Fibroblast of the aortic adventitia (primary cell): ENCODE data around the gene PIM3. TPM values are rescaled to one million over a fixed set of nuclear protein-coding genes. Genes with fewer than 3 reads are reported as not detected.

Experiments
- DNase-seq: peaks from one replicate; pipeline ENCODE4 v3.0.0-alpha.2; 2010; ENCODE audit warnings: low read depth
- H3K4me3 ChIP-seq: 2 replicates; pipeline ENCODE4 v1.5.1; 2011; ENCODE audit warnings: low read depth, mild to moderate bottlenecking, control low read depth, low read length, moderate library complexity
- total RNA-seq: library from RNA; depleted of rRNA; stranded (reverse); fragments of >200 nt; gene quantifications from 2 replicates; pipeline ENCODE4 v1.2.3, GENCODE V29; 2012; ENCODE audit warnings: low replicate concordance
- TF ChIP-seq, protein P1 (sequence below): IDR thresholded peaks from 2 replicates; pipeline ENCODE4 v1.5.1; 2011; ENCODE audit warnings: mild to moderate bottlenecking, low read length, control low read depth, inconsistent platforms; ENCODE audit not compliant: insufficient read depth

The PIM3 gene
- total RNA-seq, 1 donor = 15.2 TPM

DNA sequence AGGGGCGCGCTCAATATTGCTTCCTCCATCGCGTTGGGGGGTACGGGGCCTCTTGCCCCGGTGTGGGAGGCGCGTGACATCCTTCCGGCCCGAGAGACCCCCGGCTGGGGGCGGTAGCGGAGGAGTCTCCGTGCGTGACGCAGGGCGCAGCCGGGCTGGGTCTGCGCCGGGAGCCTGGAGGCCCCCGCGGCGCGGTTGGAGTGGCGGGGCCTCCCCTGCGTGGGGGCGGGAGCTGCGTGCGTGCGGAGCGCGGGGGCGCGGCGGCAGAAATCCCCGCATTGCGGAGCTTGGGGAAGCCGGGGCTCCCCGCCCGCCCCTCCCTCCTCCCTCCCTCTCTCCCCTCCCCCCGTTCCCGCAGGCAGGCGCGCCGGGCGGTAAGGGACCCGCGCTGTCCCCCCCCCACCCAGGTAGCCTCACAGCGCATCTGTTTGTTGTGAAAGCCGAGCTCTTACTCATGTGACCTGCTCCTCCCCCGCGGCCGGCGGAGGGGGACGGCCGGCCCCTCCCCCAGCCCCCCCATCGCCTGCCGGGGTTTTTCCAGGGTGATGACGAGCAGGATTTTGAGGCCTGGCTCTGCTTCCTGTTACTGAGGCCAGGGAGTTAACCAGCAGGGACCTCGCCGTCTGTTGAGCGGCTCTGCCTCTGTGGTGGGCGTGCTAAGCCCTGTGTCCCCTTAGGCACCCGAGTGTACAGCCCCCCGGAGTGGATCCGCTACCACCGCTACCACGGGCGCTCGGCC lies 1.6 kb downstream of the PIM3 start:
- peak; percentile 88 for DNase-seq
- TF ChIP-seq, protein P1, sequence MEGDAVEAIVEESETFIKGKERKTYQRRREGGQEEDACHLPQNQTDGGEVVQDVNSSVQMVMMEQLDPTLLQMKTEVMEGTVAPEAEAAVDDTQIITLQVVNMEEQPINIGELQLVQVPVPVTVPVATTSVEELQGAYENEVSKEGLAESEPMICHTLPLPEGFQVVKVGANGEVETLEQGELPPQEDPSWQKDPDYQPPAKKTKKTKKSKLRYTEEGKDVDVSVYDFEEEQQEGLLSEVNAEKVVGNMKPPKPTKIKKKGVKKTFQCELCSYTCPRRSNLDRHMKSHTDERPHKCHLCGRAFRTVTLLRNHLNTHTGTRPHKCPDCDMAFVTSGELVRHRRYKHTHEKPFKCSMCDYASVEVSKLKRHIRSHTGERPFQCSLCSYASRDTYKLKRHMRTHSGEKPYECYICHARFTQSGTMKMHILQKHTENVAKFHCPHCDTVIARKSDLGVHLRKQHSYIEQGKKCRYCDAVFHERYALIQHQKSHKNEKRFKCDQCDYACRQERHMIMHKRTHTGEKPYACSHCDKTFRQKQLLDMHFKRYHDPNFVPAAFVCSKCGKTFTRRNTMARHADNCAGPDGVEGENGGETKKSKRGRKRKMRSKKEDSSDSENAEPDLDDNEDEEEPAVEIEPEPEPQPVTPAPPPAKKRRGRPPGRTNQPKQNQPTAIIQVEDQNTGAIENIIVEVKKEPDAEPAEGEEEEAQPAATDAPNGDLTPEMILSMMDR = no peak
- peak overlapping the region; percentile 84 for H3K4me3 ChIP-seq

DNA sequence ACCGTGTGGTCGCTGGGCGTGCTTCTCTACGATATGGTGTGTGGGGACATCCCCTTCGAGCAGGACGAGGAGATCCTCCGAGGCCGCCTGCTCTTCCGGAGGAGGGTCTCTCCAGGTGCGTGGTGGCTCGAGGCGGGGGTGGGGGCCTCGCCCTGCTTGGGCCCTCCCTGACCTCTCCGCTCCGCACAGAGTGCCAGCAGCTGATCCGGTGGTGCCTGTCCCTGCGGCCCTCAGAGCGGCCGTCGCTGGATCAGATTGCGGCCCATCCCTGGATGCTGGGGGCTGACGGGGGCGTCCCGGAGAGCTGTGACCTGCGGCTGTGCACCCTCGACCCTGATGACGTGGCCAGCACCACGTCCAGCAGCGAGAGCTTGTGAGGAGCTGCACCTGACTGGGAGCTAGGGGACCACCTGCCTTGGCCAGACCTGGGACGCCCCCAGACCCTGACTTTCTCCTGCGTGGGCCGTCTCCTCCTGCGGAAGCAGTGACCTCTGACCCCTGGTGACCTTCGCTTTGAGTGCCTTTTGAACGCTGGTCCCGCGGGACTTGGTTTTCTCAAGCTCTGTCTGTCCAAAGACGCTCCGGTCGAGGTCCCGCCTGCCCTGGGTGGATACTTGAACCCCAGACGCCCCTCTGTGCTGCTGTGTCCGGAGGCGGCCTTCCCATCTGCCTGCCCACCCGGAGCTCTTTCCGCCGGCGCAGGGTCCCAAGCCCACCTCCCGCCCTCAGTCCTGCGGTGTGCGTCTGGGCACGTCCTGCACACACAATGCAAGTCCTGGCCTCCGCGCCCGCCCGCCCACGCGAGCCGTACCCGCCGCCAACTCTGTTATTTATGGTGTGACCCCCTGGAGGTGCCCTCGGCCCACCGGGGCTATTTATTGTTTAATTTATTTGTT lies 2.4 kb downstream of the PIM3 start:
- no peak for DNase-seq
- H3K4me3 ChIP-seq = peak overlapping the region; percentile 84
- TF ChIP-seq, protein P1 = no peak

DNA sequence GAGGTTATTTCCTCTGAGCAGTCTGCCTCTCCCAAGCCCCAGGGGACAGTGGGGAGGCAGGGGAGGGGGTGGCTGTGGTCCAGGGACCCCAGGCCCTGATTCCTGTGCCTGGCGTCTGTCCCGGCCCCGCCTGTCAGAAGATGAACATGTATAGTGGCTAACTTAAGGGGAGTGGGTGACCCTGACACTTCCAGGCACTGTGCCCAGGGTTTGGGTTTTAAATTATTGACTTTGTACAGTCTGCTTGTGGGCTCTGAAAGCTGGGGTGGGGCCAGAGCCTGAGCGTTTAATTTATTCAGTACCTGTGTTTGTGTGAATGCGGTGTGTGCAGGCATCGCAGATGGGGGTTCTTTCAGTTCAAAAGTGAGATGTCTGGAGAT lies 3.1 kb downstream of the PIM3 start:
- TF ChIP-seq, protein P1 = no peak
- peak overlapping the region; percentile 84 for H3K4me3 ChIP-seq
- no peak for DNase-seq

DNA sequence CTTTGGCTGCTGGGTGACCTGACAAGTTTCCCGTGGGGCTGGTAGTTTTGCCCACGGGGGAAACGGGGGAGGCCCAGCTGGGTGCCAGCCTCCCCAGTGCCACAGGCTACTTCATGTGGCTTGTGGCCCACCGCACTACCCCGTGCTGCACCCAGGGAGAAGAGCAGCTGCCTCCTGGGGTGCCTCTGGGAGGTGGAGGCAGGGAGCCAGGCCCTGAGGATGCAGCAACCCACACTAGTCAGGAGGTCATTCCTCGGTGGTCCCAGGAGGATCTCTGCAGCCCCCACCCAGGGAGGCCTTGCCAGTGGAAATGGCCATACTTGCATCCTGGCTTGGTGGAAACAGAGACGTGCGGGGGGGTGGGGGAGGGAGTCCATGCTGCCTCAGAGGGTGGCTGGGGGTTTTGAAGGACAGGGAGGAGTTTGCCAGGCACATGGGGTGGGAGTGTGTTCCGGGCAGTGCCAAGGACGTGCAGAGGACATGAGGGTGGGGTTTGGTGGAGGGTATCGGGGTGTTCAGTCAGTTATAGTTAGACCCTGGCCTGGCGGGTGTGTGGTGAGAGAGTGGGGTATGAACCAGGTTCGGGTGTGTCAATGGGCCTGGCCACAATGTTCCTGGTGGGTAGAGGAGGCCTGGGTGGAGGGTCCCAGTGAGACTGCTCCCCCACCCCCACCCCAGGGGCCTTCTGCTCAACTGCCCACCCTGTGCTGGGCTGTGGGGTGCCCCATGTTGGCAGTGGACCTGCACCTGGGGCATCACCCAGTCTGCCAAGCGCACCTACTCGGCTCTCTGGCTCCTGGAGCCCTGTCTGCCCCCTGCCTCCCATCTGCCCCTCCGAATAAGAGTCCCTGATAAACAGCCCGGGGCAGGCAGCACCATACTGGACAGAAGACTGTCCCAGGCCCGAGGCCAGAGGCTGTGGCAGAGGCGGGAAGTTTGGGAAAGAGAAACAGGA lies 3.8 kb downstream of the PIM3 start:
- no peak for DNase-seq
- no peak overlapping the region for H3K4me3 ChIP-seq
- TF ChIP-seq, protein P1 = no peak

DNA sequence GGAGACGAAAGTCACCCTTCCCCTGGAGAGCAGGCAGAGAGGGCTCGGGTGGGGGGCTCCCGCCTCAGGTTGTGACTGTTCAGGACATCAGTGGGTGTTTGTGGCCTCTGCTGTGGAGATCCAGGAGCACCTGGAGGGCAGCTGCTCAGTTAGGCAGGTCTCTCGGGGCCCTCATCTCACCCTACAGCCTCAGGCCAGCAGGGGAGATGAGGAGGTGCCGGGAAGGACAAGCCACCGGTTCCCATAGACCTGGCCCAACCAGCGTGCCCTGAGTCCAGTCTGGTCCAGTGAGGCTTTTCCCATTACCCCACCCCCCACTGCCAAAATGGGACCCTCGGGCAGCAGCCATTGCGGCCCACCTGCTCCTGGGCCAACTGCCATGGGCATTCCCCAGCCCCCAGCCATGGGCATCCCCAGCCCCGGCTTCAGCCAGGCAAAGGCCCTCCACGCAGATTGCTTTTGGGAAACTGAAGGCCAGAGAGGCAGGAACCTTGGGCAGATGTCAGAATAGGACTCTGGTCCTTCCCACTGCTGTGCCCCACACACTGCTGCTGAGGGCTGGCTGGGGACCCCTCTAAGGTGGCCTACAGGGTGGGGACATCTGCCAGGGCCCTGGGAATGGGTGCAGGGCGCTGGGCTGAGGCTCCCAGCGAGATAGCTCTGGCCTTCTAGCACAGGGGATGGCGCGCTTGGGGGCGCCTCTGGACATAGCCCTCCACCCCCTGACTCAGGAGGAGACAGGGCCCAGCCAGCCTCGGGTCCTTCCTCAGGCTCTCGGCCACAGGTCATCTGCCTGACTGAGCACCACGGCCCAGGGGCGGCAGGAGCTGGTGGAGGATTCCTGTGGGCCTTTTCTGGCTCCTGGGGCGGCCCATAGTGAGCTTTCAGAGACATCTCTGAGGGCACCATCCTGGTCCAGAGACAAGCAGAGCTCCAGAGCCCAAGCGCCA lies 4.8 kb downstream of the PIM3 start:
- TF ChIP-seq, protein P1 = no peak
- DNase-seq = no peak
- no peak overlapping the region for H3K4me3 ChIP-seq
